Duodenal mucosa (tissue), 2 donors: ENCODE measurements around the gene CFAP99.

Experiments
- H3K27ac ChIP-seq: one replicate; pipeline ENCODE4 v1.7.0; 2013; ENCODE audit warnings: low read depth, low read length
- H3K27me3 ChIP-seq, 2 donors: one replicate each; pipeline ENCODE4 v1.7.0; 2013; ENCODE audit warnings: low read length in 2 of 2, control low read depth in 1 of 2; ENCODE audit not compliant: insufficient read depth in 2 of 2, control insufficient read depth in 1 of 2
- H3K36me3 ChIP-seq, 2 donors: one replicate each; pipeline ENCODE4 v1.7.0; 2013; ENCODE audit warnings: low read length in 2 of 2, control low read depth in 1 of 2; ENCODE audit not compliant: insufficient read depth in 2 of 2, control insufficient read depth in 1 of 2
- H3K4me1 ChIP-seq, 2 donors: one replicate each; pipeline ENCODE4 v1.7.0; 2013; ENCODE audit warnings: low read length in 2 of 2, control low read depth in 1 of 2; ENCODE audit not compliant: insufficient read depth in 2 of 2, control insufficient read depth in 1 of 2
- H3K4me3 ChIP-seq, 2 donors: one replicate each; pipeline ENCODE4 v1.7.0; 2013; ENCODE audit warnings: low read length in 2 of 2, low read depth in 1 of 2
- H3K9ac ChIP-seq, 2 donors: one replicate each; pipeline ENCODE4 v1.7.0; 2013; ENCODE audit warnings: low read length in 2 of 2, low read depth in 1 of 2
- H3K9me3 ChIP-seq, 2 donors: one replicate each; pipeline ENCODE4 v1.7.0; 2013; ENCODE audit warnings: low read length in 2 of 2, control low read depth in 1 of 2; ENCODE audit not compliant: control insufficient read depth in 1 of 2

Gene CFAP99

GRCh38 chr4:2484993-2485392, 66.2 kb downstream of the CFAP99 start:
- Histone ChIP-seq H3K9ac (peak overlapping the region; percentile 43 to 78), H3K4me3 (peak overlapping the region; percentile 47 to 56), H3K9me3 (no peaks in the 10 kb centered on the region), H3K27me3 (no peaks in the 10 kb centered on the region), H3K27ac (peak overlapping the region; percentile 82), H3K36me3 (peaks cover 0 to 11% of the 10 kb centered on the region in 2 donors), H3K4me1 (peaks cover 71 to 83% of the 10 kb centered on the region in 2 donors)

GRCh38 chr4:2485956-2486355, 67.2 kb downstream of the CFAP99 start:
- no peak overlapping the region for H3K27ac ChIP-seq
- H3K9me3 ChIP-seq: no peaks in the 10 kb centered on the region
- H3K9ac ChIP-seq: no peak overlapping the region
- no peaks in the 10 kb centered on the region for H3K27me3 ChIP-seq
- H3K4me1 ChIP-seq: peaks cover 62 to 74% of the 10 kb centered on the region in 2 donors
- H3K4me3 ChIP-seq: peak overlapping the region in 1 of 2 donors; percentile 47
- H3K36me3 ChIP-seq: peaks cover 9 to 20% of the 10 kb centered on the region in 2 donors

- Histone ChIP-seq H3K36me3 (peaks cover 11 to 28% of the 10 kb centered on the region in 2 donors), H3K4me1 (peaks cover 52 to 63% of the 10 kb centered on the region in 2 donors), H3K27ac (no peak overlapping the region), H3K9ac (no peak overlapping the region), H3K4me3 (no peak overlapping the region), H3K27me3 (no peaks in the 10 kb centered on the region), H3K9me3 (no peaks in the 10 kb centered on the region)
These were observed 68.2 kb downstream of the CFAP99 start for GRCh38 chr4:2486981-2487380.

GRCh38 chr4:2487632-2488031, 68.9 kb downstream of the CFAP99 start:
- H3K9ac ChIP-seq: no peak overlapping the region
- no peaks in the 10 kb centered on the region for H3K27me3 ChIP-seq
- no peaks in the 10 kb centered on the region for H3K9me3 ChIP-seq
- H3K36me3 ChIP-seq: peaks cover 16 to 34% of the 10 kb centered on the region in 2 donors
- no peak overlapping the region for H3K4me3 ChIP-seq
- peaks cover 45 to 59% of the 10 kb centered on the region in 2 donors for H3K4me1 ChIP-seq
- H3K27ac ChIP-seq: no peak overlapping the region

GRCh38 chr4:2489081-2489805, 70.5 kb downstream of the CFAP99 start:
- peaks cover 16 to 49% of the 10 kb centered on the region in 2 donors for H3K36me3 ChIP-seq
- H3K9me3 ChIP-seq: no peaks in the 10 kb centered on the region
- H3K4me1 ChIP-seq: peaks cover 35 to 49% of the 10 kb centered on the region in 2 donors
- H3K9ac ChIP-seq: no peak overlapping the region
- no peak overlapping the region for H3K27ac ChIP-seq
- no peak overlapping the region for H3K4me3 ChIP-seq
- no peaks in the 10 kb centered on the region for H3K27me3 ChIP-seq

- H3K36me3 ChIP-seq: peaks cover 16 to 55% of the 10 kb centered on the region in 2 donors
- peaks cover 27 to 41% of the 10 kb centered on the region in 2 donors for H3K4me1 ChIP-seq
- H3K27ac ChIP-seq: no peak overlapping the region
These were observed 71.2 kb downstream of the CFAP99 start for GRCh38 chr4:2489841-2490552.

GRCh38 chr4:2492970-2493369, 74.2 kb downstream of the CFAP99 start:
- no peak overlapping the region for H3K27ac ChIP-seq
- H3K27me3 ChIP-seq: no peaks in the 10 kb centered on the region
- peaks cover 27 to 80% of the 10 kb centered on the region in 2 donors for H3K36me3 ChIP-seq
- H3K4me3 ChIP-seq: no peak overlapping the region
- H3K4me1 ChIP-seq: peaks cover 1 to 14% of the 10 kb centered on the region in 2 donors
- H3K9me3 ChIP-seq: no peaks in the 10 kb centered on the region
- no peak overlapping the region for H3K9ac ChIP-seq

More at GRCh38 chr4:2489841-2490552, 71.2 kb downstream of the CFAP99 start:
- no peaks in the 10 kb centered on the region for H3K9me3 ChIP-seq
- no peaks in the 10 kb centered on the region for H3K27me3 ChIP-seq
- no peak overlapping the region for H3K4me3 ChIP-seq
- H3K9ac ChIP-seq: no peak overlapping the region

GRCh38 chr4:2494992-2495391, 76.2 kb downstream of the CFAP99 start:
- peaks cover 27 to 88% of the 10 kb centered on the region in 2 donors for H3K36me3 ChIP-seq
- no peaks in the 10 kb centered on the region for H3K9me3 ChIP-seq
- no peak overlapping the region for H3K27ac ChIP-seq
- H3K4me1 ChIP-seq: peaks cover 0 to 5% of the 10 kb centered on the region in 2 donors
- H3K9ac ChIP-seq: no peak overlapping the region
- H3K4me3 ChIP-seq: no peak overlapping the region
- H3K27me3 ChIP-seq: no peaks in the 10 kb centered on the region

- Histone ChIP-seq H3K27ac (no peak overlapping the region), H3K4me3 (no peak overlapping the region), H3K27me3 (no peaks in the 10 kb centered on the region), H3K9me3 (no peaks in the 10 kb centered on the region), H3K36me3 (peaks cover 34 to 90% of the 10 kb centered on the region in 2 donors), H3K9ac (no peak overlapping the region), H3K4me1 (peaks cover 0 to 5% of the 10 kb centered on the region in 2 donors)
These were observed 78.6 kb downstream of the CFAP99 start for GRCh38 chr4:2497324-2497723.

GRCh38 chr4:2497931-2498330, 79.2 kb downstream of the CFAP99 start:
- H3K4me3 ChIP-seq: no peak overlapping the region
- H3K4me1 ChIP-seq: peaks cover 0 to 3% of the 10 kb centered on the region in 2 donors
- H3K9me3 ChIP-seq: no peaks in the 10 kb centered on the region
- H3K27me3 ChIP-seq: no peaks in the 10 kb centered on the region
- H3K27ac ChIP-seq: no peak overlapping the region
- no peak overlapping the region for H3K9ac ChIP-seq
- H3K36me3 ChIP-seq: peaks cover 32 to 86% of the 10 kb centered on the region in 2 donors
